GM21528 (cell line): ENCODE data around the gene UQCR11.

Experiments used
- ATAC-seq: cut with Tn5 transposase; IDR thresholded peaks from one replicate; pipeline ENCODE4 v1.9.1; 2021; ENCODE audit warnings: mild to moderate bottlenecking, moderate library complexity; ENCODE audit not compliant: unreplicated experiment, low FRiP score

UQCR11 gene

DNA sequence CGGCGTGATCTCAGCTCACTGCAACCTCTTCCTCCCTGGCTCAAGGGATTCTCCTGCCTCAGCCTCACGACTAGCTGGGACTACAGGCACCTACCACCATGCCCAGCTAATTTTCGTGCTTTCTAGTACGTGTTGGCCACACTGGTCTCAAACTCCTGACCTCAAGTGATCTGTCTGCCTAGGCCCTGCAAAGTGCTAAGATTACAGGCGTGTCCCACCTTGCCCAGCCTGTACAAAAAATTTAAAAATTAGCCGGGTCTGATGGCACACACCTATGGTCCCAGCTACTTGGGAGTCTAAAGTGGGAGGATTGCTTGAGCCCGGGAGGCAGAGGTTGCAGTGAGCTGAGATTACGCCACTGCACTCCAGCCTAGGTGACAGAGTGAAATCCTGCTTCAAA, 32.5 kb downstream of the UQCR11 start:
- no peak for ATAC-seq

GRCh38 chr19:1571358-1571757, 33.9 kb downstream of the UQCR11 start:
- ATAC-seq: no peak

GRCh38 chr19:1570836-1571235, 34.4 kb downstream of the UQCR11 start:
- no peak for ATAC-seq

DNA sequence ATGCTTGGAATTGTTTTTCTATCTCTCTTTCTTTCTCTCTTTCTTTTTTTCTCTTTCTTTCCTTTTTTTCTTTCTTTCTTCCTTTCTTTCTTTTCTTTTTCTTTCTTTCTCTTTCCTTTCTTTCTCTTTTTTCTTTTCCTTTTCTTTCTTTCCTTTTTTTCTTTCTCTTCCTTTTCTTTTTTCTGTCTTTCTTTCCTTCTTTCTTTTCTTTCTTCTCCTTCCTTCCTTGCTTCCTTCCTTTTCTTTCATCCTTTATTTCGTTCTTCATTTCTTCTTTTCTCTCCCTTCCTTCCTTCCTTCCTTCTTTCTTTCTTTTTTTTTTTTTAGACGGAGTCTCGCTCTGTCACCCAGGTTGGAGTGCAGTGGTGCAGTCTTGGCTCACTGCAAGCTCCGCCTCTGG, 35.3 kb downstream of the UQCR11 start:
- no peak for ATAC-seq

DNA sequence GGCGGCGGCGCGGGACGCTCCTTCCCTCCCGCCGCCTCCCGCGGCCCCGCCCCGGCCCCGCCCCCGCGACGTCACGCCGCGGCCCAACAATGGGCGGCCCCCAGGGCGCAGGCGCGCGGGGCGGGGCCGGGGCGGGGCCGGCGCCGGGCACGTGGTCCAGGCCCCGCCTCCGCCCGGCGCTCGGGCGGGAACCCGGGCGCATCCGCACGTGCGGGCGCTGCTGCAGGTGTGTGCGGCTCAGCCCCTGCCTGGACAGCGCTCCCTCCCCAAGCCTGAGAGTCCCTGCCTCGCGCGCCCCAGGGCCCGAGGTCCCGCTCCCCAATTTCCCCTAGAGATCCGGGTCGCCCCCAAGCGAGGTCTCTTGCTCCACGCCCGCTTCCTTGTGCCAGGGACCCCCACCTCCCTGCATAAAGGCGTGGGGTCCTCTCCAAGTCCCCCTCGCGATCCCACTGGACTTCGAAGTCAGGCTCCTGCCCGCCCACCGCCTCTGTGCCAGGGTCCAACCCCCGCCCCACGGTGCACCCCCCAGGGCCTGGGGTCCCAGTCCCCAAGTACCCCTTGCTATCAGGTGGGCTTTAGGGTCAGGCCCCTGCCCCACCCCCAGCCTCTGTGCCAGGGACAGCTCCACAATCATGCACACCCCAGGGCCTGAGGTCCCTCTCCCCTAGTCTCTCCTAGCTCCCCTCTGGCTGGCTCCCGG, 36.8 kb downstream of the UQCR11 start, which contains the start of gene MEX3D:
TSS of gene MEX3D (minus strand) at position 6 of the 700 bp plus-strand sequence. CDS start 267 bp downstream, outside the sequence.
- no peak for ATAC-seq

DNA sequence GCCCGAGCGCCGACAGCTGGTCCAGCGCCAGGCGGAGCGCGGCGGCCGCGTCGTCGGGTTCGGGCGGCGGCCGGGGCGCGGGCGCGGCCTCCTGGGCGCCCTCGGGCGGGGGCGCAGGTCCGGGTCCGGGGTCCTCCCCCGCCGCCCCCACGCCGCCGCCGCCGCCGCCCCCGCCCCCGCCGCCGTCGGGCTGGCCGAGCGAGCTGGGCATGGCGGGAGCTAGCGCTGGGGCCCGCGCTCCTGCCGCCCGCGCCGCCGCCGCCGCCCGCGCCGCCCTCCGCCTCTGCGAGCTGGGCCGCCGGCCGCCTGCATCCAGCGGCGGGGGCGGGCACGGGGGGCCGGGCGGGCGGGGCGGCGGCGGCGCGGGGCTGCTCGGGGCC, 37.4 kb downstream of the UQCR11 start:
- no peak for ATAC-seq

- no peak for ATAC-seq
These were observed 38.0 kb downstream of the UQCR11 start for GRCh38 chr19:1567116-1567847.

DNA sequence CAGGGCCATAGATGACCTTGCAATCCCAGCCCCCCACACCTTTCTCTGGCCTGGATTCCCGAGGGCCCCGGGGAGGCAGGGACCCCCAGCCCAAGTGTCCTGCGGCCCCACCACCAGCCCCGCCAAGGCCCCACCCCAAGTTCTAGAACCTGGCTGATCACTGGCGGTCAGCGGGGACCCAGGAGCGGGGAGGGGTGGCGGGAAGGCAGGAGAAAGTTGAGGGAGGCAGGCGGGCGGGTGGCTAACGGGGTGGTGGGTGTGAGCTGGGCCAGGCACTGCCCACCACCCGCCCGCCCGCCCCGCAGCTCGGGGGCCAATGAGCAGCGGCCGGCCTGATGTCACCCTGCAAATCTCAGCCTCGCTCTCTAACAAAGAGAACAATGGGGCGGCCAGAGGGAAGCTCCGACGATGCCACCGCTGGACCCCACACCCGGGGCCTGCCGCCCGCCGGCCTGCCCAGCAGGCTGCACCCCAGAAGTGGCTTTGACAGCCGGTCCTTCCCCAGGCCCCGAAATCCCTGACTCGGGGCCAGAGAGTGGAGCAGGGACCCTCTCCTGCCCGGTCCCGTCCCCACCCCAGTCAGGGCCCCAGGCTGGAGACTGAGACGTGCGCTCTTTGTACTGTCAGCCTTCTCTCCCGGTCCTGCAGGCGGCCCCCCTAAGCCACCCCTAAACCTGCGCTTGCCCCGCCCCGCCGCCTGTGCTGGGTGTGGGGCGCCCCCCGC, 38.7 kb downstream of the UQCR11 start:
- ATAC-seq: no peak

- no peak for ATAC-seq
These were observed 42.0 kb downstream of the UQCR11 start for GRCh38 chr19:1563251-1563650.

DNA sequence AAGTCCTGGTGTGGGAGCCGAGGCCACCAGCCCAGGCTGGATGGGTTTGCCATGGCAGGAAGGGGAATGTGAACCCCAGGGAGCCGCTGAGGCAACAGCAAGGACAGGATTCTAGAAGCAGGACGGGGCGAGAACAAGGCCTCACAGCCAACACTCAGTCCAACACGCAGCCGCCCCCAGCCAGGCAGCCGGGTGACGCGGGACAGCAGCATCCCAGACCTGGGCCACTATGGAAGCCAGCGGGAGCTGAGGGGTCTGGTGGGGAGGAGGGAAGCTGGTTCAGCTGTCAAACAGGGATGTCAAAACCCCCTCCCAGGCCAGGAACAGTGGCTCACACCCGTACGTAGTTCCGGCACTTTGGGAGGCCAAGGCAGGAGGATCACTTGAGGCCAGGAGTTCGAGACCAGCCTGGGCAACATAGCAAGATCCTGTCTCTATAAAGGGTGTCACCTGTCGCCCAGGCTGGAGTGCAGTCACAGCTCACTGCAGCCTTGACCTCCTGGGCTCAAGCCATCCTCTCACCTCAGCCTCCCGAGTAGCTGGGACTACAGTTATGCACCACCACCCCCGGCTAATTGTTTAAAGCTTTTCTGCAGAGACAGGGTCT, 43.9 kb downstream of the UQCR11 start:
- ATAC-seq: no peak

DNA sequence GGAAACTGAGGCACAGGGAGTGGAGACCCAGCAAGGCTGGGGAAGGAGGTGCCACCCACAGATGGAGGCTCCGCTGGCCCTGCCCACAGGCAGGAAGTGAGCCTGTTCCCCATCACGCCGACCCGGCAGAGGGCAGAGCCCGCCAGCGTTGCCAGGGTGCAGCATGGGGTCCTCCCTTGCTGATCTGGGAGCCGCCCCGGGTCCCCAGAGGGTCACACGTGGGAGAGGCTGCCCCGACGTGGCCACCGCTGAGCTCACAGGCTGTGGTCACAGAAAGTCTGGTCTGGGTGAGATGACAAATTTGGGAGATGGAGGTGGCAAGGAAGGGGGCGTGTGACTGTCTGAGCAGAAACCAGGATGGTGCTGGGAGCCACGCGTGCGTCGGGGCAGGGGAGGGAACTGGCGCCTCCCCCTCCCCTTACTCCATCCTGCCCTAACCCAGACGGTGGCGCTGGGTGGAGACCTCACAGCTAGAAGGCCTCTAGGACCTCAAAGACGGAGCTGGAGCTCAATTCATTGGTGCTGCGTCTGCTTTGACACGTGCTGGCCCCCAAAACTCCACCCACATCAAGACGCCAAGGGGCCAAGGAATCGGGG, 44.9 kb downstream of the UQCR11 start:
- no peak for ATAC-seq

DNA sequence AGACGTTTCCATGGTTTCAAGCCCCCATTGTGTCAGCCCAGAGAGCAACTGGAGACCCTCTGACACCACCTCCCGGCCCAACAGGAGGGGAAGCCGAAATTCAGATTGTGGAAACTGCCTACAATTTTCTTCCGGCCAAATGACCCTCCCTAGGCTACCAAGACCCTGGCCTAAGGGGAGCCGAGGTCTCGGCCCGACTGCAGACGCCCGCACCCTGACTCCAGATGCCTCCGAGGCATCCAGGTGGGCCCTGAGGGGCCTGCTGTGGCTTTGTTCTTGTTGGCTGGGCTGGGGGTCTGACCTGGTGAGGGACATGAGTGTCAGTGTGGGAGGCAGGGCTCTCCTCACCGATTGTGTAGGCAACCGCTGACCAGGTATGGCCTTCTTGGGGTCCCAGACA, 46.7 kb downstream of the UQCR11 start:
- no peak for ATAC-seq

DNA sequence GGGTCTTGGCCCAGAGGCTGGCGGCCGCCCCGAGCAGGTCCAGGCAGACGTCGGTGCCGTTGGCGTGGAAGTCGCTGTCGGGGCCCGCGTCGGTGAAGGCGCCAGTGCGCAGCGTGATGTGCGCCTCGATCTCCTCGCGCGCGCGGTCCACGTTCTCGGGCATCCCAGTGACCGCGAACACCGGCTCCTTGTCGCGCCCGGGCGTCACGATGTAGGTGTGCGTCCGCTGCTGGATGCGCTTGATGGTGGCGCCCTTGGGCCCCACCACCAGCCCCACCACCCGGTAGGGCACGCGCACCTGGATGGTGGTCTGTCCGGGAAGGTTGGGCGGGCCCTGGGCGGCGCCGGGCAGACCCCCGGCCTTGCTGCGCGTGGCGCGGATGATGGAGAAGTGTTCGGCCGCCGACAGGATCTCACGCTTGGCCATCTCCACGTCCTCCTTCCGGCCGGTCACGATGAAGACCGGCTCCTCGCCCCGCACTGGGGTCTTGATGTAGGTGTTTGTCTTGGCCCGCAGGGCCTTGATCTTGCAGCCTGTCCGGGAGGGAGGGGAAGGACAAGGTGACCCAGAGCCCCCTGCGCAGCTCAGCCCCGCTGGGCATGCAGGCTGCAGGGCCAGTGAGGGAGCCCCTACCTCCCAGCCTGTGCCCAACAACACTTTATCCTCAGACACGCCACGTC, 48.7 kb downstream of the UQCR11 start:
- no peak for ATAC-seq

DNA sequence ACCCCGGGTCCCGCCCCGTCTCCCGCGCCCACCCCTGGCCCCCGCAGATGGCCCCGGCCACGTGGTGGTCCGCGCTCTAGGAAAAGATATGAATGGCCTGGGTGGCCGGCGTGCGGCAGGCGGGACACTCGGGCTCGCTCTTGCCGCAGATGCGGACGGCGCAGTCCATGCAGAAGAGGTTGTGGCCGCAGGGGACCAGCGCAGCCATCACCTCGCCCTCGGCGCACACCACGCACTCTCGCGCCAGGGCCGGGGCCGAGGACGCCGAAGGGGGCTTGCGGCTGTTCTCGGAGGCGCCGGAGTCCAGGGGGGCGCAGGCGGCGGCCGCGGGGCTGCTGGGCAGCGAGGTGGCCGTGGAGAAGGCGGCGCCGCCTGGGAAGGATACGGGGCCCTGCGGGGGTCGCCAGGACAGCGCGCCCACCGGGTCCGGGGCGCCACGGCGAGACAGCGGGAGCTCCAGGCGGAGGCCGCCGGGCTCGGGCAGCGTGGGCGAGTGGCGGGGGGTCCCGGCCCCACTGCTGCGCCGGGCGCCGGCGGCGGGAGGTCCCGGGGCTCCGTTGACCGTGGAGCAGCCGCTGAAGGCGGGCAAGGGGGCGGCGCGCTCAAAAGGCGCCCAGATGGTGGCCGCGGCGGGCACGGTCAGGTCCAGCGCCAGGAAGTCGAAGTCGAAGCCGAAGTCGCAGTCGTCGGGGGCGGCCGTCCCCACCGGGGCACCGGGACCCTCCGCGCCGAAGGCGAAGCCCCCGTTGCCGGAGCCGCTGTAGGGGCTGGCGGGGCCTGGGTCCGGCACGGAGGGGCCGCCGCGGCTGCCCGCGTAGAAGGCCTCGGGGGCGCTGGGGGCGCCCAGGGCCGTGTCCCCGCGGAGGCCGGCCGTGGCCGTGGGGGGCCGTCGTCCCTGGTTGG, 49.5 kb downstream of the UQCR11 start:
- no peak for ATAC-seq

GRCh38 chr19:1554968-1555367, 50.3 kb downstream of the UQCR11 start:
- no peak for ATAC-seq

- no peak for ATAC-seq
These were observed 51.8 kb downstream of the UQCR11 start for GRCh38 chr19:1553415-1553814.

- ATAC-seq: no peak
These were observed 53.9 kb downstream of the UQCR11 start for GRCh38 chr19:1551068-1552040.
